ENCODE measurements around the gene BTBD16.

GRCh38 chr10:122229666-122230065 is 41.4 kb upstream of the BTBD16 start:
- no peak for TF ChIP-seq CTCF (IDR thresholded peaks at IDR 0.05; ENCODE audit: low read depth, low read length)
- TF ChIP-seq EZH2phosphoT487 (IDR thresholded peaks at IDR 0.05; ENCODE audit: low read depth), result no peak

All from OCI-LY3 (cell line).